Neural progenitor cell (in vitro differentiated cells): ENCODE measurements around the gene C10orf71. TPM values are rescaled to one million over a fixed set of nuclear protein-coding genes. Genes with fewer than 3 reads are reported as not detected.

Experiments
- DNase-seq: peaks from one replicate; pipeline ENCODE4 v3.0.0-alpha.2; 2016; ENCODE audit warnings: low spot score
- H2AFZ ChIP-seq: fragments of 200-600 bp; sonication (generic); replicated peaks from 2 replicates; pipeline ENCODE4 v1.6.1; 2016; ENCODE audit warnings: antibody characterized with exemption
- H3F3A ChIP-seq: fragments of 200-600 bp; sonication (generic); 2 replicates; pipeline ENCODE4 v1.6.1; 2016; ENCODE audit warnings: antibody characterized with exemption, low read depth
- H3K27ac ChIP-seq: fragments of 200-600 bp; sonication (generic); 2 replicates; pipeline ENCODE4 v1.5.1; 2016; ENCODE audit warnings: mild to moderate bottlenecking
- H3K27me3 ChIP-seq: fragments of 200-600 bp; sonication (generic); 2 replicates; pipeline ENCODE4 v1.6.1; 2016; ENCODE audit warnings: mild to moderate bottlenecking, moderate library complexity
- H3K36me3 ChIP-seq: fragments of 200-600 bp; sonication (generic); 2 replicates; pipeline ENCODE4 v1.5.1; 2016
- H3K4me1 ChIP-seq: fragments of 200-600 bp; sonication (generic); 2 replicates; pipeline ENCODE4 v1.6.1; 2016; ENCODE audit warnings: mixed run types
- H3K4me2 ChIP-seq: fragments of 200-600 bp; sonication (generic); 2 replicates; pipeline ENCODE4 v1.6.1; 2016
- H3K4me3 ChIP-seq: fragments of 200-600 bp; sonication (generic); 2 replicates; pipeline ENCODE4 v1.5.1; 2016
- H3K79me2 ChIP-seq: fragments of 200-600 bp; sonication (generic); 2 replicates; pipeline ENCODE4 v1.6.1; 2016; ENCODE audit warnings: low read depth
- H3K9ac ChIP-seq: fragments of 200-600 bp; sonication (generic); 2 replicates; pipeline ENCODE4 v1.6.1; 2016
- H3K9me3 ChIP-seq: fragments of 200-600 bp; sonication (generic); 2 replicates; pipeline ENCODE4 v1.5.1; 2016; ENCODE audit warnings: low read depth
- H4K20me1 ChIP-seq: fragments of 200-600 bp; sonication (generic); 2 replicates; pipeline ENCODE4 v1.6.1; 2016; ENCODE audit warnings: low read depth
- H3K27ac Mint-ChIP-seq: 3 replicates; pipeline ENCODE4 v1.8.0; 2021; ENCODE audit warnings: mixed read lengths
- H3K27me3 Mint-ChIP-seq: 2 replicates; pipeline ENCODE4 v1.8.0; 2022; ENCODE audit warnings: low read depth, mild to moderate bottlenecking, inconsistent platforms, moderate library complexity, mixed read lengths; ENCODE audit not compliant: insufficient read depth
- H3K36me3 Mint-ChIP-seq: 3 replicates; pipeline ENCODE4 v1.8.0; 2021; ENCODE audit warnings: mixed read lengths
- H3K4me1 Mint-ChIP-seq: 3 replicates; pipeline ENCODE4 v1.8.0; 2021; ENCODE audit warnings: mixed read lengths
- H3K4me3 Mint-ChIP-seq: 3 replicates; pipeline ENCODE4 v1.8.0; 2021; ENCODE audit warnings: mild to moderate bottlenecking, moderate library complexity, mixed read lengths
- H3K9me3 Mint-ChIP-seq: 3 replicates; pipeline ENCODE4 v1.8.0; 2020; ENCODE audit warnings: mixed read lengths
- EZH2 ChIP-seq: fragments of 200-600 bp; sonication (generic); IDR thresholded peaks from 2 replicates; pipeline ENCODE4 v1.6.1; 2017; ENCODE audit warnings: antibody characterized with exemption, mild to moderate bottlenecking, moderate library complexity
- EZH2phosphoT487 ChIP-seq: fragments of 200-600 bp; sonication (generic); IDR thresholded peaks from 2 replicates; pipeline ENCODE4 v1.6.1; 2017; ENCODE audit warnings: antibody characterized with exemption
- total RNA-seq: library from RNA; depleted of rRNA; stranded (reverse); fragments of >200 nt; gene quantifications from 2 replicates; pipeline ENCODE4 v1.2.3, GENCODE V29; 2015; ENCODE audit warnings: low replicate concordance
- TF ChIP-seq, protein P1 (sequence below): fragments of 200-600 bp; sonication (generic); IDR thresholded peaks from 2 replicates; pipeline ENCODE4 v1.5.1; 2017; ENCODE audit warnings: antibody characterized with exemption, mild to moderate bottlenecking

The C10orf71 gene
- total RNA-seq, 1 donor from 2014 or later, result not detected

DNA sequence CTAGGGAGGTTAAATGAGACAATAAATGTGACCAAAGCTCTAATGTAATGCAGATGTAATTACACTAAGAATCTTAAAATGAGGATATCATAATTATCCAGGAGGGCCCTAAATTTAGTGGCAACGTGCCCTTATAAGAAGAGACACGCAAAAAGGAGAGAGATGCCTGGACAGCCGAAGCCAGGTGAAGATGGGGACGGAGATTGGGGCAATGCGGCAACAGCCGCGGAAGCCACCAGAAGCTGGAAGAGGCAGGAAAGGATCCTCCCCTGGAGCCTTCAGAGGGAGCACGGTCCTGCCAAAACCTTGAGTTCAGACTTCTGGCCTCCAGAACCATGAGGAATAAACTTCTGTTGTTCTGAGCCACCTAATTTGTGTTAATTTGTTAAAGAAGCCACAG lies 25.3 kb upstream of the C10orf71 start:
- H3K27ac ChIP-seq, result no peak overlapping the region
- peaks cover 9% of the 10 kb centered on the region for H3K4me1 ChIP-seq
- no peaks in the 10 kb centered on the region for H3K79me2 ChIP-seq
- no peak overlapping the region for H3K4me3 ChIP-seq
- H3K4me3 Mint-ChIP-seq, result no peak overlapping the region
- peaks cover 2% of the 10 kb centered on the region for H3K9me3 Mint-ChIP-seq
- no peaks in the 10 kb centered on the region for H3K9me3 ChIP-seq
- no peak for TF ChIP-seq EZH2
- TF ChIP-seq, protein P1, sequence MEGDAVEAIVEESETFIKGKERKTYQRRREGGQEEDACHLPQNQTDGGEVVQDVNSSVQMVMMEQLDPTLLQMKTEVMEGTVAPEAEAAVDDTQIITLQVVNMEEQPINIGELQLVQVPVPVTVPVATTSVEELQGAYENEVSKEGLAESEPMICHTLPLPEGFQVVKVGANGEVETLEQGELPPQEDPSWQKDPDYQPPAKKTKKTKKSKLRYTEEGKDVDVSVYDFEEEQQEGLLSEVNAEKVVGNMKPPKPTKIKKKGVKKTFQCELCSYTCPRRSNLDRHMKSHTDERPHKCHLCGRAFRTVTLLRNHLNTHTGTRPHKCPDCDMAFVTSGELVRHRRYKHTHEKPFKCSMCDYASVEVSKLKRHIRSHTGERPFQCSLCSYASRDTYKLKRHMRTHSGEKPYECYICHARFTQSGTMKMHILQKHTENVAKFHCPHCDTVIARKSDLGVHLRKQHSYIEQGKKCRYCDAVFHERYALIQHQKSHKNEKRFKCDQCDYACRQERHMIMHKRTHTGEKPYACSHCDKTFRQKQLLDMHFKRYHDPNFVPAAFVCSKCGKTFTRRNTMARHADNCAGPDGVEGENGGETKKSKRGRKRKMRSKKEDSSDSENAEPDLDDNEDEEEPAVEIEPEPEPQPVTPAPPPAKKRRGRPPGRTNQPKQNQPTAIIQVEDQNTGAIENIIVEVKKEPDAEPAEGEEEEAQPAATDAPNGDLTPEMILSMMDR, result no peak
- TF ChIP-seq EZH2phosphoT487, result no peak
- no peak for DNase-seq
- H3K27me3 ChIP-seq, result no peaks in the 10 kb centered on the region
- H4K20me1 ChIP-seq, result peaks cover 3% of the 10 kb centered on the region
- peaks cover 4% of the 10 kb centered on the region for H3K27me3 Mint-ChIP-seq
- no peaks in the 10 kb centered on the region for H3K36me3 Mint-ChIP-seq
- H2AFZ ChIP-seq, result no peak overlapping the region
- no peak overlapping the region for H3K27ac Mint-ChIP-seq
- no peak overlapping the region for H3K9ac ChIP-seq
- H3K4me1 Mint-ChIP-seq, result peaks cover 5% of the 10 kb centered on the region
- peaks cover 5% of the 10 kb centered on the region for H3F3A ChIP-seq
- H3K4me2 ChIP-seq, result no peak overlapping the region
- H3K36me3 ChIP-seq, result no peaks in the 10 kb centered on the region

GRCh38 chr10:49274886-49275285 lies 24.1 kb upstream of the C10orf71 start:
- Mint-ChIP-seq H3K27me3 (peaks cover 4% of the 10 kb centered on the region), H3K9me3 (no peaks in the 10 kb centered on the region), H3K36me3 (no peaks in the 10 kb centered on the region), H3K4me1 (peaks cover 16% of the 10 kb centered on the region), H3K27ac (no peak overlapping the region), H3K4me3 (no peak overlapping the region)
- Histone ChIP-seq H3K4me3 (no peak overlapping the region), H3K36me3 (no peaks in the 10 kb centered on the region), H3K9ac (no peak overlapping the region), H3K27ac (no peak overlapping the region), H3K4me2 (no peak overlapping the region), H3K4me1 (peaks cover 21% of the 10 kb centered on the region), H3K27me3 (no peaks in the 10 kb centered on the region), H3K79me2 (no peaks in the 10 kb centered on the region), H4K20me1 (peaks cover 8% of the 10 kb centered on the region), H2AFZ (no peak overlapping the region), H3F3A (peaks cover 15% of the 10 kb centered on the region), H3K9me3 (no peaks in the 10 kb centered on the region)
- no peak for DNase-seq
- TF ChIP-seq, protein P1, result no peak
- TF ChIP-seq EZH2 (no peak), EZH2phosphoT487 (no peak)

DNA sequence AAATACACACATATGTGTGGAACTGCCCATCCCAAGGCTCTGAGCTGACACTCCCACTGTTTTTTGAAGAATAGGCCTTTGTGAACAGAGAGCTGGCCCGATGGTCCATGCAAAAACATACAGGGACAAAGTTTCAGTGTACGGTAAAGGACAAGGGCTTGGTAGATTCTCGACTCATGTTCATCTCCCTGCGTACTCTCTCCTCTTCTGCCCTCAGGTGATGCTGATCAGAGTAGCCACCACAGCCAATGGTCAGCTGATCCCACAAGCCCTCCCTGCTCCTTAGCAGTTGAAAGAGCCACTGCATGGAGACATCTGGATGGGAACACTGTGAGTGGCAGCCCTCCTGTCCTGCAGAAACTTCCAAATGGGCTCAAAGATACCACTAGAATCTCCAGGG lies 23.1 kb upstream of the C10orf71 start:
- peaks cover 15% of the 10 kb centered on the region for H3F3A ChIP-seq
- no peak overlapping the region for H3K27ac ChIP-seq
- H2AFZ ChIP-seq, result no peak overlapping the region
- no peak overlapping the region for H3K4me2 ChIP-seq
- Mint-ChIP-seq H3K27me3 (peaks cover 2% of the 10 kb centered on the region), H3K4me3 (no peak overlapping the region), H3K27ac (no peak overlapping the region), H3K9me3 (no peaks in the 10 kb centered on the region), H3K36me3 (no peaks in the 10 kb centered on the region), H3K4me1 (peaks cover 16% of the 10 kb centered on the region)
- H3K79me2 ChIP-seq, result no peaks in the 10 kb centered on the region
- H3K9me3 ChIP-seq, result no peaks in the 10 kb centered on the region
- no peak overlapping the region for H3K9ac ChIP-seq
- H3K36me3 ChIP-seq, result no peaks in the 10 kb centered on the region
- H3K4me1 ChIP-seq, result peaks cover 23% of the 10 kb centered on the region
- no peaks in the 10 kb centered on the region for H3K27me3 ChIP-seq
- H3K4me3 ChIP-seq, result no peak overlapping the region
- peaks cover 8% of the 10 kb centered on the region for H4K20me1 ChIP-seq
- no peak for DNase-seq
- TF ChIP-seq, protein P1, result no peak
- TF ChIP-seq EZH2phosphoT487 (no peak), EZH2 (no peak)
